Measurements from ENCODE around the gene PRKAG2.

Gene PRKAG2

GRCh38 chr7:151814400-151815009 is 62.4 kb downstream of the PRKAG2 start:
- no peak overlapping the region for H3K9ac ChIP-seq (ENCODE audit: low read length in 2 of 2)
- no peaks in the 10 kb centered on the region for H3K9me3 ChIP-seq (ENCODE audit: control insufficient read depth in 2 of 2, low read length in 2 of 2)
- H3K27me3 ChIP-seq (ENCODE audit: control insufficient read depth in 1 of 2, insufficient read depth in 2 of 2, low read length in 2 of 2), result peaks cover 0 to 2% of the 10 kb centered on the region in 2 donors
- no peak overlapping the region for H3K27ac ChIP-seq (ENCODE audit: low read length)
- H3K4me3 ChIP-seq (ENCODE audit: low read length in 2 of 2), result no peak overlapping the region
- H3K36me3 ChIP-seq (ENCODE audit: control insufficient read depth in 2 of 2, insufficient read depth in 2 of 2, low read length in 2 of 2), result no peaks in the 10 kb centered on the region
- H3K4me1 ChIP-seq (ENCODE audit: control insufficient read depth, insufficient read depth, low read length), result no peaks in the 10 kb centered on the region

GRCh38 chr7:151813997-151814396 is 62.9 kb downstream of the PRKAG2 start:
- no peak overlapping the region for H3K4me3 ChIP-seq (ENCODE audit: low read length in 2 of 2)
- no peaks in the 10 kb centered on the region for H3K9me3 ChIP-seq (ENCODE audit: control insufficient read depth in 2 of 2, low read length in 2 of 2)
- H3K4me1 ChIP-seq (ENCODE audit: control insufficient read depth, insufficient read depth, low read length), result no peaks in the 10 kb centered on the region
- H3K36me3 ChIP-seq (ENCODE audit: control insufficient read depth in 2 of 2, insufficient read depth in 2 of 2, low read length in 2 of 2), result no peaks in the 10 kb centered on the region
- peaks cover 0 to 2% of the 10 kb centered on the region in 2 donors for H3K27me3 ChIP-seq (ENCODE audit: control insufficient read depth in 1 of 2, insufficient read depth in 2 of 2, low read length in 2 of 2)
- H3K27ac ChIP-seq (ENCODE audit: low read length), result no peak overlapping the region
- no peak overlapping the region for H3K9ac ChIP-seq (ENCODE audit: low read length in 2 of 2)

- Histone ChIP-seq H3K27ac (ENCODE audit: low read length) (no peak overlapping the region), H3K9me3 (ENCODE audit: control insufficient read depth in 2 of 2, low read length in 2 of 2) (no peaks in the 10 kb centered on the region), H3K9ac (ENCODE audit: low read length in 2 of 2) (no peak overlapping the region), H3K4me1 (ENCODE audit: control insufficient read depth, insufficient read depth, low read length) (no peaks in the 10 kb centered on the region), H3K27me3 (ENCODE audit: control insufficient read depth in 1 of 2, insufficient read depth in 2 of 2, low read length in 2 of 2) (peaks cover 0 to 2% of the 10 kb centered on the region in 2 donors), H3K36me3 (ENCODE audit: control insufficient read depth in 2 of 2, insufficient read depth in 2 of 2, low read length in 2 of 2) (no peaks in the 10 kb centered on the region), H3K4me3 (ENCODE audit: low read length in 2 of 2) (no peak overlapping the region)
Observed at GRCh38 chr7:151813445-151813844, 63.5 kb downstream of the PRKAG2 start.

- H3K9me3 ChIP-seq (ENCODE audit: control insufficient read depth in 2 of 2, low read length in 2 of 2), result no peaks in the 10 kb centered on the region
Observed at GRCh38 chr7:151812967-151813366, 63.9 kb downstream of the PRKAG2 start.

GRCh38 chr7:151810441-151811232 is 66.3 kb downstream of the PRKAG2 start:
- Histone ChIP-seq H3K4me3 (ENCODE audit: low read length in 2 of 2) (no peak overlapping the region), H3K36me3 (ENCODE audit: control insufficient read depth in 2 of 2, insufficient read depth in 2 of 2, low read length in 2 of 2) (no peaks in the 10 kb centered on the region), H3K4me1 (ENCODE audit: control insufficient read depth, insufficient read depth, low read length) (no peaks in the 10 kb centered on the region), H3K27me3 (ENCODE audit: control insufficient read depth in 1 of 2, insufficient read depth in 2 of 2, low read length in 2 of 2) (peaks cover 0 to 2% of the 10 kb centered on the region in 2 donors), H3K27ac (ENCODE audit: low read length) (no peak overlapping the region), H3K9me3 (ENCODE audit: control insufficient read depth in 2 of 2, low read length in 2 of 2) (no peaks in the 10 kb centered on the region), H3K9ac (ENCODE audit: low read length in 2 of 2) (no peak overlapping the region)

More at GRCh38 chr7:151812967-151813366, 63.9 kb downstream of the PRKAG2 start:
- H3K36me3 ChIP-seq (ENCODE audit: control insufficient read depth in 2 of 2, insufficient read depth in 2 of 2, low read length in 2 of 2), result no peaks in the 10 kb centered on the region
- H3K27me3 ChIP-seq (ENCODE audit: control insufficient read depth in 1 of 2, insufficient read depth in 2 of 2, low read length in 2 of 2), result peaks cover 0 to 2% of the 10 kb centered on the region in 2 donors
- H3K4me1 ChIP-seq (ENCODE audit: control insufficient read depth, insufficient read depth, low read length), result no peaks in the 10 kb centered on the region
- H3K27ac ChIP-seq (ENCODE audit: low read length), result no peak overlapping the region
- H3K4me3 ChIP-seq (ENCODE audit: low read length in 2 of 2), result no peak overlapping the region
- H3K9ac ChIP-seq (ENCODE audit: low read length in 2 of 2), result no peak overlapping the region

- Histone ChIP-seq H3K4me3 (ENCODE audit: low read length in 2 of 2) (no peak overlapping the region), H3K36me3 (ENCODE audit: control insufficient read depth in 2 of 2, insufficient read depth in 2 of 2, low read length in 2 of 2) (no peaks in the 10 kb centered on the region), H3K4me1 (ENCODE audit: control insufficient read depth, insufficient read depth, low read length) (no peaks in the 10 kb centered on the region), H3K9me3 (ENCODE audit: control insufficient read depth in 2 of 2, low read length in 2 of 2) (no peaks in the 10 kb centered on the region), H3K9ac (ENCODE audit: low read length in 2 of 2) (no peak overlapping the region), H3K27ac (ENCODE audit: low read length) (no peak overlapping the region), H3K27me3 (ENCODE audit: control insufficient read depth in 1 of 2, insufficient read depth in 2 of 2, low read length in 2 of 2) (peaks cover 0 to 2% of the 10 kb centered on the region in 2 donors)
Observed at GRCh38 chr7:151809864-151810170, 67.1 kb downstream of the PRKAG2 start.

- Histone ChIP-seq H3K4me3 (ENCODE audit: low read length in 2 of 2) (no peak overlapping the region), H3K27ac (ENCODE audit: low read length) (no peak overlapping the region), H3K9ac (ENCODE audit: low read length in 2 of 2) (no peak overlapping the region), H3K36me3 (ENCODE audit: control insufficient read depth in 2 of 2, insufficient read depth in 2 of 2, low read length in 2 of 2) (no peaks in the 10 kb centered on the region), H3K4me1 (ENCODE audit: control insufficient read depth, insufficient read depth, low read length) (no peaks in the 10 kb centered on the region), H3K9me3 (ENCODE audit: control insufficient read depth in 2 of 2, low read length in 2 of 2) (no peaks in the 10 kb centered on the region), H3K27me3 (ENCODE audit: control insufficient read depth in 1 of 2, insufficient read depth in 2 of 2, low read length in 2 of 2) (peaks cover 0 to 2% of the 10 kb centered on the region in 2 donors)
Observed at GRCh38 chr7:151809146-151809863, 67.6 kb downstream of the PRKAG2 start.

GRCh38 chr7:151808400-151809145 is 68.3 kb downstream of the PRKAG2 start:
- no peaks in the 10 kb centered on the region for H3K4me1 ChIP-seq (ENCODE audit: control insufficient read depth, insufficient read depth, low read length)
- H3K27ac ChIP-seq (ENCODE audit: low read length), result no peak overlapping the region
- H3K4me3 ChIP-seq (ENCODE audit: low read length in 2 of 2), result no peak overlapping the region
- no peaks in the 10 kb centered on the region for H3K36me3 ChIP-seq (ENCODE audit: control insufficient read depth in 2 of 2, insufficient read depth in 2 of 2, low read length in 2 of 2)
- H3K27me3 ChIP-seq (ENCODE audit: control insufficient read depth in 1 of 2, insufficient read depth in 2 of 2, low read length in 2 of 2), result peaks cover 0 to 2% of the 10 kb centered on the region in 2 donors
- no peak overlapping the region for H3K9ac ChIP-seq (ENCODE audit: low read length in 2 of 2)
- no peaks in the 10 kb centered on the region for H3K9me3 ChIP-seq (ENCODE audit: control insufficient read depth in 2 of 2, low read length in 2 of 2)

GRCh38 chr7:151807846-151808245 is 69.1 kb downstream of the PRKAG2 start:
- Histone ChIP-seq H3K9ac (ENCODE audit: low read length in 2 of 2) (no peak overlapping the region), H3K36me3 (ENCODE audit: control insufficient read depth in 2 of 2, insufficient read depth in 2 of 2, low read length in 2 of 2) (no peaks in the 10 kb centered on the region), H3K9me3 (ENCODE audit: control insufficient read depth in 2 of 2, low read length in 2 of 2) (no peaks in the 10 kb centered on the region), H3K27me3 (ENCODE audit: control insufficient read depth in 1 of 2, insufficient read depth in 2 of 2, low read length in 2 of 2) (peaks cover 0 to 2% of the 10 kb centered on the region in 2 donors), H3K4me3 (ENCODE audit: low read length in 2 of 2) (no peak overlapping the region), H3K27ac (ENCODE audit: low read length) (no peak overlapping the region), H3K4me1 (ENCODE audit: control insufficient read depth, insufficient read depth, low read length) (no peaks in the 10 kb centered on the region)

- no peak overlapping the region for H3K9ac ChIP-seq (ENCODE audit: low read length in 2 of 2)
- H3K36me3 ChIP-seq (ENCODE audit: control insufficient read depth in 2 of 2, insufficient read depth in 2 of 2, low read length in 2 of 2), result no peaks in the 10 kb centered on the region
- peaks cover 0 to 2% of the 10 kb centered on the region in 2 donors for H3K27me3 ChIP-seq (ENCODE audit: control insufficient read depth in 1 of 2, insufficient read depth in 2 of 2, low read length in 2 of 2)
- H3K4me1 ChIP-seq (ENCODE audit: control insufficient read depth, insufficient read depth, low read length), result no peaks in the 10 kb centered on the region
- no peak overlapping the region for H3K4me3 ChIP-seq (ENCODE audit: low read length in 2 of 2)
- no peaks in the 10 kb centered on the region for H3K9me3 ChIP-seq (ENCODE audit: control insufficient read depth in 2 of 2, low read length in 2 of 2)
- no peak overlapping the region for H3K27ac ChIP-seq (ENCODE audit: low read length)
Observed at GRCh38 chr7:151806952-151807775, 69.8 kb downstream of the PRKAG2 start.

Data from stomach smooth muscle (tissue), 2 donors.